ENCODE data around the gene CTSE.

Gene CTSE

DNA sequence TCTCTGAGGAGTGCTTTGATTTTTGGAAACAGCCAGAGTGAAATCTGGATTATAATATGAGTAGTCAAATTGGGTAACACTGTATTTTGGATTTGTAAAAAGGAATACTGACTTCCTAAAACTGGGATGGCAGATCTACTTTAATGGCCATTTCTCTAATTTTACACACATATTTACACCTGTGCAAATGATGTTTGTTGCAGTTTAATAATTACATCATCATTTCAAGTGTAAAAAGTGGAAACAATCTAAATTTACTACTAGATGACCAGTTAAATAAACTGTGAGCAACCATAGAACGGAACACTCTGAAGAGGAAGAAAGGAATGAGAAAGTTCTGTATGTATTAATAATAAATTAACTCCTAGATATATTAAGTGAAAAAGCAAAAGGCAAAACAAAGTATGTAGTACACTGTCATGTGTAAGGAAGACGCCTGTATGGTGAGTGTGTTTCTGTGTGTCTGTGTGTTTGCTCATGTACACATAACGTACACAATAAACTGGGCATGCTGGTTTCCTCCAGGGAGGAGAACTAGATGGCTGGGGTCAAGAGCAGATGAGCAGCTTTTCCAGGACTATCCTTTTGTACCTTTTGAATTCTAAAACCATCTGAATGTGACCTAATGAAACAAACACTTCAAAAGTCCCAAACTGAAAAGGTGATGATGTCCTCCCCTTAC, 26.4 kb upstream of the CTSE start:
- DNase-seq (ENCODE audit: low read depth in 3 of 3): no peak

DNA sequence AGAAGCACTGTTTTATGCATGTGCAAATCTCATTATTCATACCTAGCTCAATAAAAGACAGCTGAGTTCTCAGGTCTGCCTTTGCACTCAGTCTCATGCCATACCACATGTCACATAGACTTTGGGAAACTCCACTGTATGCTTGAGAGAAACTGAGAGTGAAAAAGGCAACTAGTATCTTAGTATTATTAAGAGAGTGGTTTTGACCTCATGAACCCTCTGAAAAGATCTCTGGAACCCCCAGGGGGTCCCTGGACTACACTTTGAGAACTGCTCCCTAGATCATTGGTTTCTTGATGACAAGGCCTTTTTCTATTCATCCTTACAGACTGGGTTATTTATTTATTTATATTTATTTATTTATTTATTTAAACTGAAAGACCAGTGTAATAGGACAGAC, 25.6 kb upstream of the CTSE start:
- no peak for DNase-seq (ENCODE audit: low read depth in 3 of 3)

DNA sequence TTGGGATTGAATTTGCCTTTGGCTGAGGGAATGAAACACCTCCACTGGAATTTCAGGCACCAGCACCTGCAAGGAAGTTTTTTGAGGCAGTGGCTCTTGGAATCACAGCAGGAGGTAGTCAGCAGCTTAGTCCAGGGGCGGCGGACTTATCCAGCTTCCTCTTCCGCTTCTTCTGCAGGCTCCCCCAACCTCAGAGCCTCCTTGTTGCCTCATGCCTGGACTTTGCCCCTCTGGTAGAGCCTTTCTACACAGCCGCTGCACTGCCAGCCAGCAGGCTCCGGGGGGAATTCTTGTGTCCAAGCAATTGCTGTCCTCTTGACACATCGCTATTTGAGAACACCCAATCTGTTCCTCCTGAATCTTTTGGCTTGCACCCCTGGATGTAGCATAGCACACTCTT, 24.9 kb upstream of the CTSE start:
- no peak for DNase-seq (ENCODE audit: low read depth in 3 of 3)

DNA sequence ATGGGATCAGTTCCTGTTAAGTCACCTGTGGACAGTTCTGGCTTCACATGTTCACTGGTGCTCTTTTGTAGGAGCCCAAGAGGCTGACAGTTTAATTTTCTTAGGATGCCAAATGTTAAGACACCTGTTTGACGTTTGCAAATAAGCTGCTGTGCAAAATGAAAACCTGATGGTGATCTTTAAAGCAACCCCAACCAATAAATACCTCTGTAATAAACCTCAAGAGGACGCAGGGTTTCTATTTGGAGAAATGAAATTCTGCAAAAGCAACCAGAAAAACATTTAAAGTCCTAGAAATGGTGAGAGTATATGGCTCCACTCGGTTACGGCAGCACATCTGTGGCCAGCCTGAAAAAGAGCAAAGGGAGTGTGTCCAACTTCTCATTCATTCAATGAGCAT, 23.6 kb upstream of the CTSE start:
- DNase-seq (ENCODE audit: low read depth in 3 of 3): no peak

DNA sequence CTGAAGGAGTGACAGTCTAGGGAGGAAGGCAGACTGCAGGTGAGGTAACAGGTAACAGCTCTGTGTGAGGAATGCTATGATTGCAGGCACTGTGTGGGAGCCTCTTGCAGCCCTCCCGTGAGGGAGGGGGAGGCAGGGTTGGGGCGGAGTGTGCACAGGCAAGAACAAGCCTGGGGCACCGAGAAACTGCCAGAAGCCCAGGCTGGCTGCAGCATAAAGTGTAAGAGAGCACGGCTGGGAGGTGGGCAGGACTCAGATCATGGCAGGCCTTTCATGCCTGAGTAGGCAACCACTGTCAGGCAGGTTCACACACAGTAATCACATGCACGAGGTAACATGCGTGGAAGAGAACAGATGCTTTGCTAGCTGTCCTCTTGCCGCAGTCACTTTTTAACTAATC, 17.9 kb upstream of the CTSE start:
- no peak for DNase-seq (ENCODE audit: low read depth in 3 of 3)

DNA sequence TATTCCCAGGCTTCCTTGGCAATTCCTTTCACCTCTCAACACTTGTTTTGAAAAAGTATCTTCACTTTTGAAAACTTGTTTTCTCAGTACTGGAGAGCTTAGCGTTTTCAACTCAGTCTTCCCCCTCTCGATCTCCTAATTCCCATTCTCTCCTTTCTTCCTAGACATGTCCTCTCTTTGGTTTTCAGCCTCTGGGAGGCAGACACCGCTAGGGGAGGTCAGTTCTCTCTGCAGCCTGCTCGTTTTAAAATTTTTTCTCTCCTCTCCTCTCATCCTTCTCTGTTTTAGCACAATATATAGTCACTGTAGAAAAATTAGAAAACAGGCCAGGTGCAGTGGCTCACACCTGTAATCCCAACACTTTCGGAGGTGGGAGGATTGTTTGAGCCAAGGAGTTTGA, 16.6 kb upstream of the CTSE start:
- no peak for DNase-seq (ENCODE audit: low read depth in 3 of 3)

DNA sequence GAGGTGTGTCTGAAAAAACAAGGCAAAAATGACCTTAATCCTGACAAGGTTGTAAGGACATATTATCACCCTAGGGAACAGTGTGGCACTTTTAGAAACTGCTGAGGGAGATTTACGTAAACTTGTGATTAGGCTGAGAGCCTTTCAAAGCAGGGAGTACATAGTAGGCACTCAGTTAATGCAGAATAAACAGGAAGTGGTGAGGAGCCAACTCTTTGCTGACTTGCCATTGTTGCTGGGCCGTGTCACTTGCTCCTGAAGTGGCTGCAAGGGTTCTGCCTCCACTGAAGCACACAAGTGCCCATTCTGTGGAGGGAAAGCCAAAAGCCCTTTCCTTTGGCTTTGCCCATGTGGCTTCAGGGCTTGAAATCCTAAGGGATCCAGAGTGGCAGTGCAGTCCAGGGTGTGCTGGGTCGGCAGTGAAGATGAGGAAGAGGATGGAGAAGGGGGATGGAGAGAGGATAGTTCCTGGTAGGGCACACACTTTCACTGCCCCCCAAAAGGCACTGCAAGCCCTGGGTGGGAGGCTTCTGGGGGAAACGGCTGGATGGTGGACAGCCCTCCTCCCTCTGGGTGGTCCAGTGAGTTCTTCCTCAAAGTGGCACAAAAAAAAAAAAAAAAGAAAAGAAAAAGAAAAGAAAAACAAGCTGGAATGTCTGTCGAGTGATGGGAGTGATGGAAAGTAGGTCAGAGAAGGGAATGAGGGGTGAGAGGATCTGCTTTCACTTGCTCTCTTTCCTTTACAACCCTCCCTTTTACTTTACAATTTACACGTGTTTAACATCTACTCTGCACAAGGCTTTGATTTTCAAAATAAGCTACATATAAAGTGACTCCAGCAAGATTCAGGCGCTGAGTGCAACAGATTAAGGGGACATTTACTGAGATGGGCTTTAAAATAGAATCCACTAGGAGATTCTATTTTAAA, 15.6 kb upstream of the CTSE start:
- no peak for DNase-seq (ENCODE audit: low read depth in 3 of 3)

DNA sequence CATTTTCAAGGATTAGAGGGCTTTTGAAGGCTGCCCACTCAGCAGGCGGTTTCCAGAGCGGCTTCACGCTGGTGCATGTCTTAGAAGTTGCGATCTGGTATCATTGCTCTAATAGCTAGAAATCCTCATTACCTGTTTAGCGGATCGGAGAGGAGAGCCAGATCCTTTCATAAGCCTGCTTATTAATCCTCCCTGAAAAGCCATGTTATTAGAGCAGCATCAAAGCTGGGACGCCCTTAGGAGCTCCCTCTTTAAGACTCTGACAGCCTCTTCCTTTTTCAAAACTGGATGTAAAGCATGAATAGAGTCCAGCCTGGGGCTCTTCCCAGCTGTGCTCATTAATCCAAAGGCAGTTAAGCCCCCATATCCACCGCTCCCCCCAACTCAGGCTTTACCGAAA, 13.9 kb upstream of the CTSE start:
- no peak for DNase-seq (ENCODE audit: low read depth in 3 of 3)

DNA sequence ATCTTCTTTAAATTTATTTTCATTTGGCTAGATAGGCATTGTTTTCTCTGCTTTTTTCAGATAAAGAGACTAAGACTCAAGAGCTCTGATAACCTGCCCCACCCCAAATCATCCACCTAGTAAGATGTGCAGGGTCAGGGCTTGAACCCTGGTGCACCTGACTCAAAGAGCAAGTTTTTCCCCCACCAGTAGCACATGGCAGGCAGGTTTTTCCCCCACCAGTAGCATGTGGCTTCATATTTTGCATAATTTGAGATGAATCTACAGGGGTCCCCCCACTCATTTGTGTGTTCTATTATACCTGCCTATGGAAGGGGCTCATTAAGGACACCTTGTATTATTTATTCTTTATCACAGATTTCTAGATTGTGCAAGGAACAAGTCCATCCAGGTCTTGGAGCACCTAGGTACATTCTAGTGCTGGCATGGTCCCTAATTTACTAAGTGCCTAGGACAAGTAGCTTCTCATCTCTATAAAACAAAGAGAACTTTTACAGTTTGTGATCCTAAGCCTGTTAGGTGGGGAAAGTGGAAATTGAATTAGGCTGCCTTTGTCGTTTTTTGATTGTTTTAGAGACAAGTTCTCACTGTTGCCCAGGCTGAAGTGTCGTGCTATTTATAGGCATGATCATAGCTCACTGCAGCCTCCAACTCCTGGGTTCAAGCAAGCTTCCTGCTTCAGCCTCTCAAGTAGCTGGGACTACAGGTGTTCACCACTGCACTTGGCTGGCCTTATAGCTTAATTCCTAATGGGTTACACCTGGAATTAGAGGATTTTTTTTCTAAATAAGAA, 13.2 kb upstream of the CTSE start:
- DNase-seq (ENCODE audit: low read depth in 3 of 3): no peak

DNA sequence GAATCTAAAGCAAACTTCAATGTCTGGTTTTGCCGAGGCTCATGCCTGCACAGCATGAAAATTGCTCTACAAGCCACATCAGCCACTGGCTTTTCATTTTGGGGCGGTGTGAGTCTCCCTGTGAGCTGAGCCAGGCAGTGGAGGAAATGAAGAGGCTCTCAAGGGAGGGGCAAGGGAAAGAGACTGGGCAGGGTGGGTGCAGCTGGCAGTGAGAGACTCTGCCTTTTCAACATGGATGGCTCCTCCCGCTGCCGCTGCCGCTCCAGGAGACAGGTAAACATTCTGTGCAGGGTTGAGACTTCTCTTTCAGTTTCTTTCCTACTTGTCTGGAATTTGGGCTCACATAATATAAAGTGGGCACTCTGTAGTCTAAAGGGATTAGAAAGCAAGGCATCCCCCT, 11.3 kb upstream of the CTSE start:
- no peak for DNase-seq (ENCODE audit: low read depth in 3 of 3)

DNA sequence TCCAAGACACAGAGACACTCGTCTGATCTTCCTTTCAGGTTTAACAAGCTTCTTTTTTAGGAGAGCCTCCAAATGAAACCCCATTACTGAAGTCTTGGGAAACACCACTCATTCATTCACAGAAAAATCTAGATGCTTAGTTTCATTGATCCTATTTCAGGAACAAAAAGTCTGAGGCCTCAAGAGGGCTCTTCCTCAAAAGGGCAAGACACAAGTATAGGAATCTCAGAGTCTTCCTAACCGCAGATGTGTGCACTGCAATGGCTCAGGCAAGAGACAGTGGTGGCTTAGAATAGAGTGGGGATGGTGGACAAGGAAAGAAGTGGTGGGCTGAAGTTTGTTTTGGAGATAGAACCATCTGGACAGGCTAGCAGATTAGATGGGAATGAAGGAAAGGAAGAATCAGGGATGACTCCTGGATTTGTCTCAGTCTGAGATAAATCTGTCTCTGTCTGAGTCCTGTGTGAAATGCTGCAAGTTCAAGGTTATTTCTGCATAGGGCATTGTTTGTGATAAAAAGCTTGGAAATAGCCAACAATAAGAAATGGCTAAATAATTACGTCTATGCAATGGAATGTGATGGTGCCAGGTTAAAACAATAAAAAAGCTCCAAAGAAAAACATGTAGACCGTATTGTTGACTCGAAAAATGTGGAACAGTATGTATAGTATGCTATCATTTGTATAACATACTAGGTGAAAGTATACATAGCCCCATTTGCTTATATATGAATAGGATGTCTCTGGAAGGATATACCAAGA, 8.9 kb upstream of the CTSE start:
- DNase-seq (ENCODE audit: low read depth in 3 of 3): no peak

DNA sequence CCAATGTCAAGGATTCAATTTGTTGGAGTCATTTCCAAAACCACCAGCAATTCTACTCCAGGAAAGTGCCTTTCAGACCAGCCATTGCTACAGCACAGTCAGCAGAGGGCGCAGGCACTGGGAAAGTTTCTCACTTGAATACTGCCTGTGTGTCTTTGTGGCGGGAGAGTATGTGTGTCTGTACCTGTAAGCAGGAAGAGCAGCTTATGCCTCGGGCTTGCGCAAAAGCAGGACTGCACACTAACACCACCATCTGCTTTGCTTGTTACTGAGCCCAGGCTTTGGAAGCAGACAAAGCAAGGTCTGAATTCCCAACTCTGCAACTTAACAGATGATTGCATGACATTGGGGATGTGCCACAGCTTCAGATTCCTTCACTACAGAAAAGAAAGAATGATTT, 7.0 kb upstream of the CTSE start:
- DNase-seq (ENCODE audit: low read depth in 3 of 3): peak; percentile 35 to 63 (median 50)

DNA sequence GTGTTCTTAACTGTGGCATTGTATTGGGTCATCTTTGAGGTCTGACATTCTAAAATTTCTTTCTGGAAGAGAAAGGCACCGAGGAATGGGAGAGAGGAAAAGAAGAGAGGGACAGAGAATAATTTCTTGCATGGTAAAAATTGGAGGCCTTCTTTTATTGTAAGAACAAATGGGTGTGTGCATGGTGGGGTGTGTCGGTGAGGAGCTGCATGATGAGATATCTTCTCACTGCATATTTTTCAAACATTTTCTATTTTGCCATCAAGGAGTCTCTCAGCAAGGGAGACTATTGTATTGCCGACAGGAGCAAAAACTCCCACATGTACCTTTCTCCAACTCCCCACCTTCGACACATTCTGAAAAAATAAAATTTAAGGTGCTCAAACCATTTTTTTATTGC, 6.5 kb upstream of the CTSE start:
- no peak for DNase-seq (ENCODE audit: low read depth in 3 of 3)

DNA sequence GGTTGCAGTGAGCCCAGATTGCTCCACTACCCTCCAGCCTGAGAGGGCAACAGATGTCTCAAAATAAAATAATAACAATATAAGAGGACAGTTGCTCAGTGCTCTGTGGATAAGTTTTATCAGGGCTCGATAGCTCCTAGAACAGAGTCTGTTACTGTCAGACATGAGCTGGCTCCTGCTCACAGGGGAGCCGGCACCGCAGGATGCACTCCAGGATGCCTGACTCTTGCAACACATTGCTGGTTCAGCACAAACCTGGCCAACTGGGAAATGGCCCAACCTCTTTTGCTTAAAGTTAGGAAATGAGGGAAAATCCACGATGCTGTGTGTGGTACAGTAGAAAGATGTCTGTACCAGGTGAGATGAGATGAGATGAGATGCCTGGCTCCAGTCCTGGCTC, 5.8 kb upstream of the CTSE start:
- no peak for DNase-seq (ENCODE audit: low read depth in 3 of 3)

DNA sequence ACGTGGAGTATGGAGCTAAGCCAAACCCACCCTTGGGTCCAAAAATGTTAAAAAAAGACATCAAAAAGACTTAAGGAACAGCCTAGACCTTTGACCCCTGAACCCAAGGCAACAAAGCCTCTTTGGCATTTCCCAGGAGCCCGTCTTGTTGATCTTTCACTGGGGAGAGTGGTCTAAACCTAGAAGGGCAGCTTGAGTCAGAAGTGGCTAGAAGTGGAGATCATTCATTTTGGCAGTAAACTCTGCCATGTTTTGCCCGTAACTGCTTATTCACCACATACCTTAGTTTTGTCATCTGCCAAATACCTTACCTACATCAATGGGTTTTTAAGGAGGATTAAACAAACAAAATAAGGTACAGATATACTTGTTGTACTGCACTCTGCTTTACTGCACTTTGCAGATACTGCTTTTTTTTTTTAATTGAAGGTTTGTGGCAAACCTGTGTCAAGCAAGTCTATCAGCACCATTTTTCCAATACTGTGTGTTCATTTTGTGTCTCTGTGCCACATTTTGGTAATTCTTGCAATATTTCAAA, 1.7 kb upstream of the CTSE start:
- DNase-seq (ENCODE audit: low read depth in 3 of 3): no peak

DNA sequence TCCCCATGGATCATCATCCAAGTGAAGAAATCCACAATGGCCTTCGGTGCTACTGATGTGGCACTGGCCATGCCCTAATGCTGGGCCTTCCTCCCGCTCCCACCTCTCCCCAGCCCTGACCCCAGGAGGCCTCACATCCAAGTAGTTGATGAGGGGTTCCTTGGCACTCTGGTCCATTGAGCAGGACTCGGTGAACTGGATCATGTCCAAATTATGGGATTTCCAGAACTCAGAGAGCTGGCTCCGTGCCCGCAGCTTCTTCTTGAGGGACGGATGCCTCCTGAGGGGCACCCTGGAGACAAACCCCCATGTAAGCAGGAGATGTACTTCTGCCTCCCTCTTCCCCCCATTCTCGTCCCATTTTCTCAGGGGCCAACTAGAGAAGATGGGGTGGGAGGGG, 929 bp downstream of the CTSE start:
- DNase-seq (ENCODE audit: low read depth in 3 of 3): no peak

DNA sequence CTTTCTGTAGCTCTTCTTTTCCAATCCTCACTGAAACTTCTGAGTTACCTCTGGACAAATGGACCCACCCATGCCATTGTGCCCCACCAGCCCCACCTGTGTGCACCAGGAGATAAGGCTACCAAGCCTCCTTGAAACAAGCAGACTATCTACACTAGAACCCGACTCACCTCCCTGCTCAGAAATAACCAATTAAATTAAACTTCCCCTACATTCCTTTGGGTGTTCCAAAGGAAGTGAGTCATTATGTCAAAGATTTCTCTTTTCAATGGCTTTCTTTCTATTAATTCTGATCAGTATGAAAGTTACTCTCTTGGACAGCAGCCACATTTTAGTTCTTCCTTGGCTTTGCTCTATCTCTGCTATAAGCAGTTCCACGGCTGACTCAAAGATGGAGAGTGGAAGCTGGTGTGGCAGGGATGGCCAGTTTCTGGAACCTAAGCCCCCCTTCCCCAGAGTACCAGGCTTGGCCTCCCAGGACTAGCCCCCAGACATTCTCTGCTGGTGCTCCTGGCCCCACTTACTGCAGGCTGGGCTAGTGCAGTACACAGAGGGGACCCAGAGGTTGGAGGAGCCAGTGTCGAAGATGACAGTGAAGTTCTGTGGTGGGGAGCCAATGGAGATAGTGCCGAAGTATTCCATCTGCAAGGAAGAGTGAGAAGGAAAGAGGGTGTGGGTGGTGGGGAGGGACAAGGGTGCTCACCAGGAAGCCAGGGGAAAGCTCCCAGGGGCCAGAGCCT, 1.9 kb downstream of the CTSE start:
- no peak for DNase-seq (ENCODE audit: low read depth in 3 of 3)

DNA sequence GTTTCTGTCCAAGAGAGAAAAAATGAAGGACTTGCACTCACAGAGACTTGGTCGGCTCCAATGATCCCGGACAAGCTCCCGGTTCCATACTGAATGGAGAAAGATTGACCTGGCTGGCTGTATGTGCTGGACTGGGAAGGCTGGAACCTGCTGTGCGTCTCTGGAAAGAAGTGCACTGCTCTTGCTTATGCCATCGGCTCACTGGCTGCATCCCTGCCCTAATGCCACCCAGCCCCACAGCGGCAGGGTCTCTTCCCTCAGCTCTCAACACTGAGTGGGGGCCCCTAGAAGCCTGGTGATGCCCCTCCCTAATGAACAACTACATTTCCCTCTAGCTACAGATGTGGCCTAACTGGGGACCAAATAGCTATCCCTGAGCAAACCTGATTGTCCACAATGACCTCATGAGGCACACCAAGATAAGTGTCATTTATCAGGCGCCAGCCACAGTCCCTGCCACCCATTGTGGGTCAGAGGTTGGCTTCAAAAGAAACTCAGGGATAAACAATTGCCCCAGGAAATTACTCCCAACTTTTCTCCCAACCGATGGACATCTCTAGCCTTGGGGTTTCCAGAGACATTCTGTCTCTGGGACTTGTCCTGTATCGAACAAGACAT, 2.6 kb downstream of the CTSE start:
- no peak for DNase-seq (ENCODE audit: low read depth in 3 of 3)

DNA sequence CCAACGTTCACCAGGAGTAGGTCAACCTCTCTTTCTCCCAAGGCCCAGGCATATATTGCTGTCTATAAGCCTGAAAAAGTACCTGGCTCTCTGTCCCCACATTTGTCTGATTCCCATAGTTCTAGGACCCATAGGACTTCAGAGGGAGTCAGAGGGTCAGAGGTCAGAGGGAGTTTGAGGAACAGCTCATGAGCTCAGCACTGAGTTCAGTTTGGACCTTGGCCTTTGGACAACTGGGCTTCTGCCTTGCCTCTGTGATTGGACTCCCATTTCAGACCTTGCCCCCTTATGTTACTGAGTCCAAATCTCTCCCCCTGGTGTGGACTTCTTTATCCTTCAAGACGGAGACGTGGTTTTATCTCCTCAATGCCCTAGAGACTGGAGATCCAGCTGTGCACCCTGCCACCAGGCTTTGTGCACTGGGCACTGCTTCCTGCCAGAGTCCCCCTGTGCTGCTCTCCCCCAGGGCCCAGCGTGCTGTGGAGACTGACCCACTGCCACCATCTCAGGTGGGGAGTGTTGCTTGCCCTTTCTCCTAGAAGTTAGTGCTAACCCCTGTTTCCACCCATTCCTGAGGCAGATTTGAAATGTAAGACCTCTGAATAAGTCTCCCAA, 3.2 kb downstream of the CTSE start:
- DNase-seq (ENCODE audit: low read depth in 3 of 3): no peak

DNA sequence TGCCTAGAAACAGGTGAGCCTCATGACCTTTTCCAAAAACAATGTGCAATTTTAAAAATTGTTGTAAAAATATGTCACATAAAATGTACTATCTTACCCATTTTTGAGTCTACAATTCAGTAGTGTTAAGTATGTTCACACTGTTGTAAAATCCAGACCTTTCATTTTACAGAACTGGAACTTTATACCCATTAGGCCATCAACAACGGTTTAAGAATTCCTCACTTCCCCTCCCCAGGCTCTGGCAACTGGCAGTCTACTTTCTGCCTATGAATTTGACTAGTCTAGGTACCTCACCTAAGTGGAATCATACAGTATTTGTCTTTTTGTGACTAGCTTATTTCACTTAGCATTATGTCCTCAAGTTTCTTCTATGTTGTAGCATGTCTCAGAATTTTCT, 8.6 kb downstream of the CTSE start:
- no peak for DNase-seq (ENCODE audit: low read depth in 3 of 3)
